HG02588 (cell line): Measurements from ENCODE around the gene RAP1GAP2.
"Not testable (repeated sequence)": the region's sequence is repeated elsewhere in the genome, so short reads cannot be mapped to it uniquely, and the experiment has no call there.

Experiments
- ATAC-seq: cut with Tn5 transposase; IDR thresholded peaks from one replicate; pipeline ENCODE4 v1.9.1; 2021; ENCODE audit warnings: mild to moderate bottlenecking, moderate library complexity; ENCODE audit not compliant: unreplicated experiment

The RAP1GAP2 gene

DNA sequence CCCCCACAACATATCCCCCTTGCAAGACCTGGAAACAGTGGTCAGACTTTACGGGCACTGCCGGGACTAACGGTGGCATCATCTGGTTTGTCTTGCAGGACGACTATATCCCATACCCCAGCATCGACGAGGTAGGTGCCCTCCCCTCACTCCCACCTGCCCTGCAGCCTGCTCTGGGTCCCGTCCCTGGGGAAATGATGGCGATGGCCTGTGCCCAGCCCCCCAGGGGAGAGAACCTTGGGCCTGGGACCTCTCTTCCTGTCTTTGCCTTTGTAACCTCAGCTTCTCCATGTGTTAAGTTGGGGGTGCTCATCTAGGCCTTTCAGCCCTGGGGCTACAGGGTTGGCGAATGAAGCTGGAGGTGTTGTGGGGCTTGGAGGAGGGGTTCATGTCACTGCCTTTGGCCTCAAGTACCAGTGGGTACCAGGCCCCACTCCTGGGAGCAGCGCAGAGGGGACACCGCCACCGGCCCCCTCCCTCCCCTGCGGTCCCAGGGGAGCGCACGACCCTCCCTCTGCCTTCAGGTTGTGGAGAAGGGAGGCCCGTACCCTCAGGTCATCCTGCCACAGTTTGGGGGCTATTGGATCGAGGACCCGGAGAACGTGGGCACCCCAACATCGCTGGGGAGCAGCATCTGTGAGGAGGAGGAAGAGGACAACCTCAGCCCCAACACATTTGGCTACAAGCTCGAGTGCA, 167.2 kb downstream of the RAP1GAP2 start:
- ATAC-seq, result no peak

DNA sequence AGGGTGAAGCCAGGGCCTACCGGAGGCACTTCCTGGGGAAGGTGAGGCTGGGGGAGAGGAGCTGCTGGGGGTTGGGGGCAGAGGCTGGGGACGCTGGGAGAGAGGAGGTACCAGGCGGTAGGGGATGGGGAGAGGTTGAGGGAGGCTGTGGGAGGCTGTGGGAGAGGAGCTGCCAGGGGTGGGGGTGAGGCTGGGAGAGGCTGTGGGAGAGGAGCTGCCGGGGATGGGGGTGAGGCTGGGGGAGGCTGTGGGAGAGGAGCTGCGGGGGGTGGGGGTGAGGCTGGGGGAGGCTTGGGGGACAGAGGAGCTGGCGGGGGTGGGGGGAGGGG, 167.8 kb downstream of the RAP1GAP2 start:
- no peak for ATAC-seq

DNA sequence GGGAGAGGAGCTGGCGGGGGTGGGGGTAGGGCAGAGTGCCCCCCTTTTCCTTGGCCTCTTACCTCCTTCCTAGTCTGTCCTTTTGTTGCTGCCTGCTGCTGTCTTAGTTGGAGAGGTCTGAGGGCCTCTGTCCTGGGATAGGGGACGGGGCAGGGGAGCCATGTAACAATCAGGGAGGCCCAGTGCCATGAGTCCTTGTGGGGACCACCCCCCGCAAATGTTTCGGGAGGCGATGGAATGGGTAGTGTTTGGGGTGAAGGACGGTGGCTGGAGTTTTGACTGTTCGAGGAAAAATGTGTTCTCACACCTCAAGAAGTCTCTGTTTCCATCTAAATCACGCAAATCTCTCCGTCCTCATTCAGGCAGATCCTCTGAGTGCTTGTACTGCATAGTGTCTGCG, 168.1 kb downstream of the RAP1GAP2 start:
- ATAC-seq, result no peak

DNA sequence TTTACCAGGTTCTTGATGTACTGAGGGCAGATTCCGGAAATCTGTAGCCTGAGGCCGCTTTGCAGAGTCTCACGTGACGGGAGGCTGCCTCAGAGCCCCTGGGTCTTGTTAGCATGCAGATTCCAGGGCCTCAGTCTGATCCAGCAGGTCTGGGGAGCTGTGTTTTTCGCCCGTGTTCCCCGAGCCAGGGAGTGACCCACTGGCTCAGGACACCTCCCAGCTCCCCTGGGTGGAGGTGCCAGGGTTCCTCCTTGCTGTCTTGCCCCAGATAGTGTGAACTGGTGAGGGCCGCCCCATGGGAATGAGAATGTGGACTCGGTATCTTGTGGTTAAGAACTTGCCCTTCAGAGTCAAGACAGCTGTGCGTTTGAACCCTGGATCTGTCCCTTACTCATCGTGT, 168.6 kb downstream of the RAP1GAP2 start:
- ATAC-seq, result no peak

DNA sequence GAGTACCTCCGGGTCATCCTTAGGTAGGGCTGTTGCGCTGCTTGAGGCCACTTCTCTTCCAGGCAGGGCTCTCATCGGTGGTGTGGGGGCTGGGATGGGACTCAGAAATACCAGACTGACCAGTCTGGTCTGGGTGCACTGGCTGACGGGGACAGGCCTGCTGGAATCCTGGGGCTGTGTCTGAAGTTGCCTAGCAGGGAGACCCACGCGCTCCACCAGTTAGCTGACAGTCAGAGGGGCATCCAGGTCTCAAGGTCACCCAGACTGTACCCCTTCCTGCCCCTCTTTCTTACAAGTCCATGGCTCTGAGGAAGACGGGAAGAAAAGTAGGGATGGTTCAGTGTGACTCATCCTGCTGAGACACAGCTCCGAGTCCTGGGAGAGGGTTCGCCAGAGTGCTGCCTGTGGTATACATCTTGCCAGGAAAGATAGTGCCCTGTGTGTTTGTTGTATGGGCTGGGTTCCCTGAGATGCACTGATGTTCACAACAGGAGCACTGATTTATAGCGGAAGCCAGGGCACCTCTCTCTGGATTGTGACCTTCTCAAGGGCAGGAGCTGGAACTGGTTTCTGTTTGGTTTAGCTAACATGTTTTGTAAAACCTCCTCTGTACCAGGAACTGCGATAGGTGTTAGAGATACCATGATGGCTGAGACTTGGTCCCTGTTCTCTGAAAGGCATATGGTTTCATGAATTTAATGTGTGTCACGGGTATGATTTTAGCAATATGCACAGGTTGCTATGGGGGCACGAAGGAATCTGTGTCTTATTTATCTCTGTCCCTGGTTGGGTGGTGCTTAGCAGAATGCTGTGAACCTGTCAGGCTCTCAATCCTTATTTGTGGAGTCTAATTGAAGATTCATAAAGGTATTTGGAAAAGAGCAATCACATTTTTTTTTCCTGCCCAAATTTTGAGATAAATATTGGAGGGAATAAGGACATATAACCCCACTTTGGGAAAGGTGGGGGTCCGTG, 169.7 kb downstream of the RAP1GAP2 start:
- no peak for ATAC-seq

DNA sequence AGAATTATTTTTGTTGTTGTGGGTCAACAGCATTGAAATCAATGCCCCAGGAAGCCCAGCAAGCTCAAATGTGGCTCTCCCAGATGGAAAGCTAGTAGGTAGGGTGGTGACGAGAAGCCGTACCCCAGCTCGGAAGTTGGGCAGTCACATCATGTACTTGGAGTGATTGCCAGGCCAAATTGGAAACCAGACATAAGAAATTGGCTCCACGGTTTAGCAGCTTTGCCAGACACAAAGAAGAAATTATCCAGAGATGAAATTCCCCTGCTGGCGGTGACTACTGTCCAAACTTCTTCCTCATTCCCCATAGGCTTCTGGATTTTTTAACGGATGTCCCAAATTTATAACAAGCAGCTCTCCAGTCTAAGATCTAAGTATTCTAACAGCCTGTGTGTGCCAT, 171.3 kb downstream of the RAP1GAP2 start:
- ATAC-seq, result no peak

DNA sequence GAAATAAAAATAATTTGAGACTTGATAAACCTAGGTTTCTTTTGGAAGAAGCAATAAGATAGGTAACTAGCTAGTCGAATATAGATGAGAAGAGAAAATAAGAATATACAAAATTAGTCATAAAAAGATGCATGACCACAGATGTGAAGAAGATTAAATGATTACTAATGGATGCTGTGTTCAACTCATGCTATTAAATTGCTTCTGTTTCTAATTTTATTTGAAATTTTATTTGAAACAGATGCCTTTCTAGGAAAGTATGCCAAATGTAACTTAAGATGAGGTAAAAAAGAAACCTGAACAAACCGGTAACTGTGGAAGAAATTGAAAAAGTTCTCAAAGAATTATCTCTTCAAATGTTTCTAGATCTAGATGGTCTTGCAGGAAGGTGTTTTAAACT, 175.6 kb downstream of the RAP1GAP2 start:
- ATAC-seq, result no peak

DNA sequence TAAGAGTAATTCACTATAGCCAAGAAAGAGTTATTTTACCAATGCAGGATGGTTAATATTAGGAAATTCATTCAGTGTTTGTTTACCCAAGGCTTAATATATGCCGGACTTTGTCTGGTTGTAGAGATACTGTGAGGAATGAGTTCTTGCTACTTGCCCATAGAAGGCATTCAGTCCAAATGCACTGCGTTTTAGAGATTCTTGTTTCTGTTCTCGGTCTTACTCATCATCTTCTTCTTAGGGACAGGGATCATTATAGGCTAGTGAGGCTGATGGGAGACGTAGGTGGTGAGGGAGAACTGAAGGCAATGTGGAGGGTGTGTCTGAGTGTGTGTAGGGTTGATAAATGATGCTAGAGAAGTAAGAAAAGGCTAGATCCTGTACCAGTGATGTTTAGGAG, 176.5 kb downstream of the RAP1GAP2 start:
- ATAC-seq, result no peak

DNA sequence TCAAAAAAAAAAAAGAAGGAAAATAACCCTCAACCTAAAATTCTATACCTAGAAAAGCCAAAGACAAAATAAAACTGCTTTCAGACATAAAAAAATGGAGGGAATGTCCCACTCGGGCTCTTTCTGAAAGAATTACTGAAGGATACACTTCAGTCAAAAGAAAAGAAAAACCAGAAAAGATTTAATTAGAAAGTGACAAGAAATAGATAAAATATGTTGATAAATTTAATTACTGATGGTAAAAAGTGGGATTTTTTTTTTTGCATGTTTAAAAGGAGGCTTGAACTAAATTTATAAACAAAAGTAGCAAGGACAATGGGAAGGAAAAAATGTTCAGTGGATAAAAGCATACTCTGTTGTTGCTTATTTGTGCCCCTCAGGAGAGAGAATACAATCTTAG, 178.1 kb downstream of the RAP1GAP2 start:
- ATAC-seq, result no peak

DNA sequence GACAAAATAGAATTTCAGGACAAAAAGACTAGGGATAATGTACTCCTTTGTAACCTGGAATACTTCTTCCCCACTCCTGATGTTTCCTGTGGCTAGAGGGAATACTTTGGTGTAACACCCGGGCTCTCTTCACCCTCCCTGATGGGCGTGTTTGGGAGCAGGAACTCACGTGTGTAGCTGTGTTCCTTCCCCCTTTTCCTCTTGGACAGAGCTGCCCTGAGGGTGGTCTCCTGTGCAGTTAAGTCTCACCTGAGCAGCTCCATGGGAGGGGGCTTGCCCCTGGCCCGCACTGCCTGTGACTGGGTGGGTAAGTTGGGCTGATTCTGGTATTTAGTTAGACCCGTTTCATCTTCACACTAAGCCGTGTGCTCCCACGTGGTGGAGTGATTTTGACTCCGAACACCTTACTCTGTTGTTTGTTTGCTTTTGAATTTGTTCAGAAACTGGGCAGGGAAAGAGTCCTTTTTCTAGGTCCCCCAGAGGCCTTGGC, 179.3 kb downstream of the RAP1GAP2 start:
- no peak for ATAC-seq

DNA sequence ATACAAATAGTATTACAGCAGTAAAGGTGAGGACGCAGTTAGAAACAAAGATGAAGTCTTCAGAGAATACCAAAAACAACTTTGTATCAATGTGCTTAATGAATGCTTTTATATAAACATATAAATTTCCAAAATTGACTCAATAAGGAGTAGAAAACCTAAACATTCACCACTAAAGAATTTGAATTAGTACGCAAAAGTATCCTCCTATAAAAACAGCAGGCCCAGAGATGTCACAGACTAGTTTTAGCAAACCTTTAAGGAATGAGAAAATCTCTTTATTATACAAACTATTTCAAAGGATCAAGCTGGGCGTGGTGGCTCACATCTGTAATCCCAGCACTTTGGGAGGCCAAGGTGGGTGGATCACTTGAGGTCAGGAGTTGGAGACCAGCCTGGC, 180.9 kb downstream of the RAP1GAP2 start:
- ATAC-seq, result no peak

DNA sequence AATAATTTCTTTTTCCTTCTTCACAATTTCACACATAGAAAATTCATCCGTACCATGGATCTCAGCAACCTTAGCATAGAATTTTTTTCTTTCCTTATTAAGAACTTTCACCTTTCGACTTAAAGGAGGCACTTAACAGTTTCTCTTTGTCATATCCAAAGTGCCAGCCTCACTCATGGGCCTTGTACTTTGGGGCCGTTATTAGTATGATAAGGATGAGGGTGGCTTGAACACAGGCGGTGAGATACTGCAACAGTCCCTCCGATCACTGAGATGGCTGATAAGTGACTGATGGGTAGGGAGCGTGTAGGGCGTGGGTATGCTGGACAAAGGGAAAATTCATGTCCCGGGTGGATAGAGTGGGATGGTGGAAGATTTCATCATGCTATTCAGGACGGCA, 181.9 kb downstream of the RAP1GAP2 start:
- ATAC-seq, result no peak

DNA sequence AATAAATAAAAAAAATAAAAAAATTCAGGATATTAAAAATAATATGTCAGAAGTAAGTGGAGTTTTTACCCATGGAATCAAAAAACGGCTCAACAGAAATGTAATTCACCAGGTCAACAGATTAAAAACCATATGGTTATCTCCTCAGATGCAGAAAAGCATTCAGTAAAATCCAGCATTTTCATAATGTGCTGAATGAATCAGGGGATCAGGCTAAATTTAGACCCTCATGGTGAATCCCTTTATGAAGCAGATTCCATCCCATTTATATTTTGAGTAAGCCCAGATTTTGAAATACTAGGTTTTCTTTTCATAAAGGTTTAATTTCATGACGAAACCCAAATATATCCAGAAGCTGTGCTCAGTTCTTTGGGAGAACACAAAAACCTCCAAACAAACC, 182.8 kb downstream of the RAP1GAP2 start:
- no peak for ATAC-seq

DNA sequence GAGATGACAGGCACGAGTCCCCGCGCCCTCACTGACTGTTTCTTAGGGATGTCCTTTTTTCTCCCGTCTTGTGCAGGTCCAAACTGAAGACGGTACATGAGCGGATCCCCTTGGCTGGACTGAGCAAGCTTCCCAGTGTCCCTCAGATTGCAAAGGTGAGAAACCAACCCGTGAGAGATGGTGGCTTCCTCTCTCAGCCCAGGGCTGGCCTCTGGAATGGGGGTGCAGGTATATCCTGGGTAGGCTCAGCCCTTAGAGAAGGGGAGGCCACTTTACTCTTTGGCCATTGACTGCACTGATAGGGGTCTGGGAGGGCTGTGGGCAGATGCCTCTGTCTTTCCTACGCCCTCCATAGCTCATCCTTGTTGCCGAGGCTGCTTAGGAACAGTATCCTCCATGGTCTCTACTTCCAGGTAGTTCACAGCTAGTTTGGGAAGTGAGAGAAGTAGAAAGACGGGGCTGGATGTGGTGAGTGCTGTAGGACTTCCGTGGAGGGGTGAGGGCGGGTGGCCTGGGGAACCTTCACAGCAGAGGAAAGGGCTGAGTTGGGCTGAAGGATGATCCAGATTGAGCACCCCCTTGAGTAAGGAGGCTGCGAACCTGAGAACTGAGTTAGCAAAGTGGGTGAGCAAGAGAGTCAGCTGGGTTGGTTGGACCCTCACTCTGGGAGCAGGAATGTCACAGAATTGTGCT, 184.1 kb downstream of the RAP1GAP2 start:
- no peak for ATAC-seq

DNA sequence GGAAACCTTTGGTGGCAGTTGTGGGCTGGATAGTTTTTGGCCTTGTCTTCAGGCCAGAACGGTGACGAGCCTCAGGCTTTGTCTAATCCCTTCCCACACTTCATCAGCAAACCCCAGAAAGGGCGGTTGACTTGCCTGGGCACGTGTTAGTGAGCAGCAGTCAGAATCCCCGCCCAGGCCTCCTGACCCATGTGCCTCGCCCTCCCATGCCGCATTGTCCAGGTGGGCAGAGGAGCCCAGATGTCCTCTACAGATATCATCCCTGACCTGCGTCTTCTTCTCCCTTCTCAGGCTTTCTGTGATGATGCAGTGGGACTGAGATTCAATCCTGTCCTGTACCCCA, 184.6 kb downstream of the RAP1GAP2 start:
- ATAC-seq, result no peak

DNA sequence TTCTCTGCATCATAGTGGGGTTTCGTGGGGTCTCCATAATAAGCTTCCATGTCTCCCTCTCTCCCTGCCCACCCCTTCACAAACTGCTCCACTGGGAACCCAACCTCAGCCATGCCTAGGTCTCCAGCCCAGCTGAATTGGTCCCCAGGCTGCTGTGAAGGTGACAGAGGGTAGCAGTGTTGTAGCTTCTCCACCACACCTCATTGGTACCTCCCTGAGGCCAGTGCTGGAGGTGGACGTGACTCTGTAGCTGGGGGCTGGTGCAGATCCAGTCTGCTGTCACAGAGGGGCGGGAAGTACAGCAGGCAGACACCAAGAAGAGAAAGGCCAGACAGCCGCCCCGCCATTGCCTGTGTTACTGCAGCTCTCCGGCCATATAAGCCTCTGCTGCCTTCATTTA, 185.1 kb downstream of the RAP1GAP2 start:
- ATAC-seq, result no peak

DNA sequence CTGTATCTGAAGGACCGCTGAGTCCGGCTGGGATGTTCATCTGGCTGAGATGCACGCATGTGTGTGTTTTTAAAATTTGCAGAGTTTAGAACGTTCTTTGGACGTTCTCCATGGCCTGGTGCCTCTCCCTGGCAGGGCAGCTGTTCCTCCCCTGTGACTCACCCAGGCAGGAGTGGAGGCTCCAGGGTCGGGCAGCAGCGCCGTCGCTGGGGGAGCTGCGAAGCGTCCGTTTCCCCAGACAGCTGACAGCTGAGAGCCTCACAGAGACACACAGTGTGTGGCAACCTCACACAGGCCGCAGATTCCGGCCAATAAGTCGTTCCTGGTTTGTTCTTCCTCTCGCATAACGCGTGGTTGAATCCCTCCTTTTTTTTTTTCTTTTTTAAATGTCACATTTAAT, 186.6 kb downstream of the RAP1GAP2 start:
- no peak for ATAC-seq

DNA sequence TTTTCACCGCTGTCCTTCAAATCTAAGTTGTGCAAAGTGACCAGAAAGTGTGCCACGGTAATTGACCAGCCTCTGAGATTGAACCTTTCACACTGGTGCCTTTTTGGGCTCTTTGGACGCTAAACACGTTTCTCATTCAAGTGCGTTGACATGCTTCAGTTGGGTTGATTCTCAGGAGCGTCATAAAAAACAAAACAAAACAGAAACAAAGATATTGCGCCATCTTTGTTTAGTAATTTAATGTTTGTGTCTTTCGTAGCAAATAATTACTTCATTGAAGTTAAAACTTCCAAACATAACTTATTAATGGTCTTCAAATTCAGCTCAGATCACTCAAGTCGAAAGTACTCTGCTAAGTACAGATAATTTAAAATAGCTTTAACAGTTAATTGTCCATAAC, 187.0 kb downstream of the RAP1GAP2 start:
- ATAC-seq, result no peak

DNA sequence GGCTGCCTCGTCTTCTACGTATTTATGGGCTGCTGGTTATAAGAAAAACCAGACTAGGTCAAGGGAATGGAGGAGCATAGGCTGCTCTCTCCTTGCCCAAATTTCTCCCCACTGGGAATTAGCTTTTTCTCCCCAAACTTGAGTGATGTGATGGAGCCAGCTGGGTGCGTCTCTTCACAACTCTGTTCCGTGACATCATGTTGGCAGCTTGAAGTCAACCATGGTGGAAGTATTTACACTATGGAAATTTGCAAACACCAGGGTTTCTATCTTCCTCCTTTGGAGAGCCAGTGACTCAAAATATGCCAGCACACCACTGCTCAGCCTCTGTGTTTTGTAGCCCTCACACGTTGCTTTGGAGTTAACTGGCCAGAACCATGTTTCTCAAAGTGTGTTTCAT, 189.1 kb downstream of the RAP1GAP2 start:
- ATAC-seq, result no peak

DNA sequence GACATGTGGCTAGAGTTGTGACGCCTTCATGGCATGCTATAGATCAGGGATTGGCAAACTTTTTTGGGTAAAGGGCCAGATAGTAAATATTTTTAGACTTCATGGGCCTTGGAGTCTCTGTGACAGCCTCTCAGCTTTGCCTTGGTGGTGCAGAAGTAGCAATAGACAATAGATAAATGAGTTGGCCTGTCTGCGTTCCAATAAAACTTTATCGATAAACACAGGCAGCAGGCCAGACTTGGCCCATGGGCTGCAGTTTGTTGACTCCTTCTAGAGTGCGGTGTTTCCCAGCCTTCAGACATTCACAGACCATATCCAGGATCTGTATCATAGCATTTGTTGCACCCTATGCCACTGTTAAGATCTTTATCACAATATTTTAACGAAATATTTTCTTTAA, 190.7 kb downstream of the RAP1GAP2 start:
- ATAC-seq, result no peak

DNA sequence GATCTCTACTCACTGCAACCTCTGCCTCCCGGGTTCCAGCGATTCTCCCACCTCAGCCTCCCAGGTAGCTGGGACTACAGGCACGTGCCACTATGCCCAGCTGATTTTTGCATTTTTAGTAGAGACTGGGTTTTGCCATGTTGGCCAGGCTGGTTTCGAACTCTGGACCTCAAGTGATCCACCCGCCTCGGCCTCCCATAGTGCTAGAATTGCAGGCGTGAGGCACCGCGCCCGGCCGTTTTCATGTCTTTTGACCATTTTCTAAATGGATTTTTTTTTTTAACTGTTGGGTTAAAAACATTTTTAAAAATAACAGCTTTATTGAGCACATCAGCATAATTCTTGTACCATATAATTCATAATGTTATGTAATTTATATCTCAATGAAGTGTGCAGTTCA, 193.2 kb downstream of the RAP1GAP2 start:
- ATAC-seq, result not testable (repeated sequence)

DNA sequence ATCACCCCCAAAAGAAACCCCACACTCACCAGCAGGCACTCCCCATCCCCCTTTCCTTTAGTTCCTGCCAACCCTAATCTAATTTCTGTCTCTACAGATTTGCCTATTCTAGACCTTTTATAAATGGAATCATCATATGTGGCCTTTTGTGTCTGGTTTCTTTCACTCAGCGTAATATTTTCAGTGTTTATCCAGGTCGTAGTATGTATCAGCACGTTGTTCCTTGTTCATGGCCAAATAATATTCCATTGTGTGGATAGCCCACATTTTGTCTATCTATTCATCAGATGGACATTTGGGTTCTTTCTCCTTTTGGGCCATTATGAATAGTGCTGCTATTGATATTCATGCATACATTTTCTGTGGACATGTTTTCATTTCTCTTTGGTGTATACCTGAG, 193.6 kb downstream of the RAP1GAP2 start:
- no peak for ATAC-seq
